ENCODE data around the gene CPS1. TPM values are rescaled to one million over a fixed set of nuclear protein-coding genes. Genes with fewer than 3 reads are reported as not detected.
A peak's percentile ranks its signal among the peaks of the same experiment; 100 is the strongest.

Gene CPS1
- total and polyA plus RNA-seq, 2 experiments from 2014 or later = 5.5 to 11.0 TPM

- Histone ChIP-seq H3F3A (replicated peaks; ENCODE audit: low read depth) (no peaks in the 10 kb centered on the region), H3K4me3 (no peak overlapping the region)
- TF ChIP-seq EZH2 (IDR thresholded peaks at IDR 0.05; ENCODE audit: low read depth, unreplicated experiment) (no peak), NANOG (IDR thresholded peaks at IDR 0.05; ENCODE audit: borderline replicate concordance) (no peak)
Measured at GRCh38 chr2:210534879-210535278, 21.5 kb upstream of the CPS1 start.

DNA sequence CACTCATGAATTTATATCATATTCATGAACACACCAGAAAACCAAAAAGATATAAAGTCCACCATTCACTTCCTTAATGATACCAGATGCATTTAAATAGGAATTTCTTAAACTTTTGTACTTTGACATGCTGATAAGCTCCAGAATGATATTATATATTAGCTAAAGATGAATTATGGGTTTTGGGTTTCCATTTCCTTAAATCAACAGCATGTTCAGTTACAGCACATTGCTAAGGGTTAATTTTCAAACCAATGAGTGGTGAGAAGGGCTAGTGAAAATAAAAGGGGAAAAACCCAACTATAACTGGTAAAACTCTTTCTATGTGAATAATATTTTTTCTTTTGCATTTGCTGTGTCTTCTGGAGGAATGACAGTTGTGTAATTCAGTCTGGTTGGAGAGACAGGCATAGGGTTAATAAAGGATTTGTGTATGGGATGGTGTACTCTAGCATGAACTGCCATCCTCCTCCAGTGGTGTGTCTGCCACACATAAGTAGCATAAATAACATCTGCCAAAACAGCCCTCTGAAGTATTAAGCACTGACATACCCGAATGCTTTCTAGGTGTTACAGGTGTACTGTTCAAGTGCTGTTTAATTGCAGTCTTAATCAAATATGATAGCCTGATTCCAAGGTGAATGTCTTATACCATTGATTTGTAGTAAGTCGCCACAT is 19.3 kb upstream of the CPS1 start:
- H3K36me3 ChIP-seq (ENCODE audit: insufficient read depth) = no peaks in the 10 kb centered on the region
- Mint-ChIP-seq H3K36me3 (ENCODE audit: low read depth) (no peaks in the 10 kb centered on the region), H3K27me3 (ENCODE audit: insufficient read depth, low read depth, poor library complexity) (no peaks in the 10 kb centered on the region), H3K27ac (no peak overlapping the region), H3K4me1 (peaks cover 30% of the 10 kb centered on the region), H3K4me3 (no peak overlapping the region), H3K9me3 (no peaks in the 10 kb centered on the region)
- no peaks in the 10 kb centered on the region for H3K27me3 ChIP-seq (ENCODE audit: insufficient read depth)
- no peak overlapping the region for H3K27ac ChIP-seq (ENCODE audit: low read depth)
- no peaks in the 10 kb centered on the region for H3K79me2 ChIP-seq (replicated peaks; ENCODE audit: insufficient read depth)
- H2AFZ ChIP-seq = no peak overlapping the region
- no peak overlapping the region for H3K4me2 ChIP-seq
- H3K4me1 ChIP-seq (ENCODE audit: insufficient read depth) = peaks cover 16% of the 10 kb centered on the region
- no peaks in the 10 kb centered on the region for H4K20me1 ChIP-seq (replicated peaks; ENCODE audit: insufficient read depth)
- peaks cover 2% of the 10 kb centered on the region for H3K9me2 ChIP-seq (ENCODE audit: insufficient read depth)
- H3K4me3 ChIP-seq = no peak overlapping the region
- DNase-seq (ENCODE audit: low spot score) (no peak), ATAC-seq (no peak)
- no peaks in the 10 kb centered on the region for H3F3A ChIP-seq (replicated peaks; ENCODE audit: low read depth)
- TF ChIP-seq, protein P1, sequence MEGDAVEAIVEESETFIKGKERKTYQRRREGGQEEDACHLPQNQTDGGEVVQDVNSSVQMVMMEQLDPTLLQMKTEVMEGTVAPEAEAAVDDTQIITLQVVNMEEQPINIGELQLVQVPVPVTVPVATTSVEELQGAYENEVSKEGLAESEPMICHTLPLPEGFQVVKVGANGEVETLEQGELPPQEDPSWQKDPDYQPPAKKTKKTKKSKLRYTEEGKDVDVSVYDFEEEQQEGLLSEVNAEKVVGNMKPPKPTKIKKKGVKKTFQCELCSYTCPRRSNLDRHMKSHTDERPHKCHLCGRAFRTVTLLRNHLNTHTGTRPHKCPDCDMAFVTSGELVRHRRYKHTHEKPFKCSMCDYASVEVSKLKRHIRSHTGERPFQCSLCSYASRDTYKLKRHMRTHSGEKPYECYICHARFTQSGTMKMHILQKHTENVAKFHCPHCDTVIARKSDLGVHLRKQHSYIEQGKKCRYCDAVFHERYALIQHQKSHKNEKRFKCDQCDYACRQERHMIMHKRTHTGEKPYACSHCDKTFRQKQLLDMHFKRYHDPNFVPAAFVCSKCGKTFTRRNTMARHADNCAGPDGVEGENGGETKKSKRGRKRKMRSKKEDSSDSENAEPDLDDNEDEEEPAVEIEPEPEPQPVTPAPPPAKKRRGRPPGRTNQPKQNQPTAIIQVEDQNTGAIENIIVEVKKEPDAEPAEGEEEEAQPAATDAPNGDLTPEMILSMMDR (conservative IDR thresholded peaks at IDR 0.05; ENCODE audit: low read depth in 2 of 2) = no peak
- TF ChIP-seq ZNF114 (CRISPR knock-in tag; IDR thresholded peaks at IDR 0.05) = no peak
- TF ChIP-seq, protein P2, sequence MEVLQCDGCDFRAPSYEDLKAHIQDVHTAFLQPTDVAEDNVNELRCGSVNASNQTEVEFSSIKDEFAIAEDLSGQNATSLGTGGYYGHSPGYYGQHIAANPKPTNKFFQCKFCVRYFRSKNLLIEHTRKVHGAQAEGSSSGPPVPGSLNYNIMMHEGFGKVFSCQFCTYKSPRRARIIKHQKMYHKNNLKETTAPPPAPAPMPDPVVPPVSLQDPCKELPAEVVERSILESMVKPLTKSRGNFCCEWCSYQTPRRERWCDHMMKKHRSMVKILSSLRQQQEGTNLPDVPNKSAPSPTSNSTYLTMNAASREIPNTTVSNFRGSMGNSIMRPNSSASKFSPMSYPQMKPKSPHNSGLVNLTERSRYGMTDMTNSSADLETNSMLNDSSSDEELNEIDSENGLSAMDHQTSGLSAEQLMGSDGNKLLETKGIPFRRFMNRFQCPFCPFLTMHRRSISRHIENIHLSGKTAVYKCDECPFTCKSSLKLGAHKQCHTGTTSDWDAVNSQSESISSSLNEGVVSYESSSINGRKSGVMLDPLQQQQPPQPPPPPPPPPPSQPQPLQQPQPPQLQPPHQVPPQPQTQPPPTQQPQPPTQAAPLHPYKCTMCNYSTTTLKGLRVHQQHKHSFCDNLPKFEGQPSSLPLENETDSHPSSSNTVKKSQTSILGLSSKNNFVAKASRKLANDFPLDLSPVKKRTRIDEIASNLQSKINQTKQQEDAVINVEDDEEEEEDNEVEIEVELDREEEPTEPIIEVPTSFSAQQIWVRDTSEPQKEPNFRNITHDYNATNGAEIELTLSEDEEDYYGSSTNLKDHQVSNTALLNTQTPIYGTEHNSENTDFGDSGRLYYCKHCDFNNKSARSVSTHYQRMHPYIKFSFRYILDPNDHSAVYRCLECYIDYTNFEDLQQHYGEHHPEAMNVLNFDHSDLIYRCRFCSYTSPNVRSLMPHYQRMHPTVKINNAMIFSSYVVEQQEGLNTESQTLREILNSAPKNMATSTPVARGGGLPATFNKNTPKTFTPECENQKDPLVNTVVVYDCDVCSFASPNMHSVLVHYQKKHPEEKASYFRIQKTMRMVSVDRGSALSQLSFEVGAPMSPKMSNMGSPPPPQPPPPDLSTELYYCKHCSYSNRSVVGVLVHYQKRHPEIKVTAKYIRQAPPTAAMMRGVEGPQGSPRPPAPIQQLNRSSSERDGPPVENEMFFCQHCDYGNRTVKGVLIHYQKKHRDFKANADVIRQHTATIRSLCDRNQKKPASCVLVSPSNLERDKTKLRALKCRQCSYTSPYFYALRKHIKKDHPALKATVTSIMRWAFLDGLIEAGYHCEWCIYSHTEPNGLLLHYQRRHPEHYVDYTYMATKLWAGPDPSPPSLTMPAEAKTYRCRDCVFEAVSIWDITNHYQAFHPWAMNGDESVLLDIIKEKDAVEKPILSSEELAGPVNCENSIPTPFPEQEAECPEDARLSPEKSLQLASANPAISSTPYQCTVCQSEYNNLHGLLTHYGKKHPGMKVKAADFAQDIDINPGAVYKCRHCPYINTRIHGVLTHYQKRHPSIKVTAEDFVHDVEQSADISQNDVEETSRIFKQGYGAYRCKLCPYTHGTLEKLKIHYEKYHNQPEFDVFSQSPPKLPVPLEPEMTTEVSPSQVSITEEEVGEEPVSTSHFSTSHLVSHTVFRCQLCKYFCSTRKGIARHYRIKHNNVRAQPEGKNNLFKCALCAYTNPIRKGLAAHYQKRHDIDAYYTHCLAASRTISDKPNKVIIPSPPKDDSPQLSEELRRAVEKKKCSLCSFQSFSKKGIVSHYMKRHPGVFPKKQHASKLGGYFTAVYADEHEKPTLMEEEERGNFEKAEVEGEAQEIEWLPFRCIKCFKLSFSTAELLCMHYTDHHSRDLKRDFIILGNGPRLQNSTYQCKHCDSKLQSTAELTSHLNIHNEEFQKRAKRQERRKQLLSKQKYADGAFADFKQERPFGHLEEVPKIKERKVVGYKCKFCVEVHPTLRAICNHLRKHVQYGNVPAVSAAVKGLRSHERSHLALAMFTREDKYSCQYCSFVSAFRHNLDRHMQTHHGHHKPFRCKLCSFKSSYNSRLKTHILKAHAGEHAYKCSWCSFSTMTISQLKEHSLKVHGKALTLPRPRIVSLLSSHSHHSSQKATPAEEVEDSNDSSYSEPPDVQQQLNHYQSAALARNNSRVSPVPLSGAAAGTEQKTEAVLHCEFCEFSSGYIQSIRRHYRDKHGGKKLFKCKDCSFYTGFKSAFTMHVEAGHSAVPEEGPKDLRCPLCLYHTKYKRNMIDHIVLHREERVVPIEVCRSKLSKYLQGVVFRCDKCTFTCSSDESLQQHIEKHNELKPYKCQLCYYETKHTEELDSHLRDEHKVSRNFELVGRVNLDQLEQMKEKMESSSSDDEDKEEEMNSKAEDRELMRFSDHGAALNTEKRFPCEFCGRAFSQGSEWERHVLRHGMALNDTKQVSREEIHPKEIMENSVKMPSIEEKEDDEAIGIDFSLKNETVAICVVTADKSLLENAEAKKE (CRISPR knock-in tag; IDR thresholded peaks at IDR 0.05) = no peak
- TF ChIP-seq JUNB (IDR thresholded peaks at IDR 0.05; ENCODE audit: unreplicated experiment) = no peak
- no peak for TF ChIP-seq NANOG (IDR thresholded peaks at IDR 0.05; ENCODE audit: borderline replicate concordance)
- no peak for TF ChIP-seq POLR2AphosphoS5 (IDR thresholded peaks at IDR 0.05; ENCODE audit: low read depth)
- no peak for TF ChIP-seq ZNF331 (CRISPR knock-in tag; IDR thresholded peaks at IDR 0.05; ENCODE audit: low read depth)
- no peak for TF ChIP-seq REST (IDR thresholded peaks at IDR 0.05; ENCODE audit: unreplicated experiment)
- TF ChIP-seq CREB1 (CRISPR knock-in tag; IDR thresholded peaks at IDR 0.05; ENCODE audit: low read depth) = no peak

More at GRCh38 chr2:210534879-210535278, 21.5 kb upstream of the CPS1 start:
- Histone ChIP-seq H3K27ac (ENCODE audit: low read depth) (no peak overlapping the region), H3K36me3 (ENCODE audit: insufficient read depth) (no peaks in the 10 kb centered on the region), H3K4me1 (ENCODE audit: insufficient read depth) (peaks cover 12% of the 10 kb centered on the region), H2AFZ (no peak overlapping the region), H3K4me2 (peak overlapping the region; percentile 22; the same call in 1 of the 2 replicates), H3K27me3 (ENCODE audit: insufficient read depth) (no peaks in the 10 kb centered on the region), H3K79me2 (replicated peaks; ENCODE audit: insufficient read depth) (no peaks in the 10 kb centered on the region), H3K9me2 (ENCODE audit: insufficient read depth) (peaks cover 2% of the 10 kb centered on the region; the same call in 1 of the 2 replicates), H4K20me1 (replicated peaks; ENCODE audit: insufficient read depth) (no peaks in the 10 kb centered on the region)
- peaks cover 20% of the 10 kb centered on the region for H3K4me1 Mint-ChIP-seq
- H3K36me3 Mint-ChIP-seq (ENCODE audit: low read depth) = no peaks in the 10 kb centered on the region
- H3K27ac Mint-ChIP-seq = 0 out of 2 replicates have a peak overlapping the region, but pooled peaks have one; percentile 25
- ATAC-seq (peak; percentile 66), DNase-seq (ENCODE audit: low spot score) (no peak)
- H3K27me3 Mint-ChIP-seq (ENCODE audit: insufficient read depth, low read depth, poor library complexity) = no peaks in the 10 kb centered on the region
- no peak overlapping the region for H3K4me3 Mint-ChIP-seq
- no peaks in the 10 kb centered on the region for H3K9me3 Mint-ChIP-seq
